HG03066 (cell line): Measurements from ENCODE around the gene ZNF507.

Source experiments
- ATAC-seq: cut with Tn5 transposase; IDR thresholded peaks from one replicate; pipeline ENCODE4 v1.9.1; 2021; ENCODE audit warnings: low read depth; ENCODE audit not compliant: unreplicated experiment

Gene ZNF507

GRCh38 chr19:32339423-32339822 is 6.0 kb upstream of the ZNF507 start:
- ATAC-seq = no peak

- ATAC-seq = no peak
These were observed 5.2 kb upstream of the ZNF507 start for GRCh38 chr19:32339988-32340874.

GRCh38 chr19:32342695-32343094 is 2.7 kb upstream of the ZNF507 start:
- ATAC-seq = no peak

- ATAC-seq = no peak
These were observed 1.7 kb upstream of the ZNF507 start for GRCh38 chr19:32343550-32344262.

- no peak for ATAC-seq
These were observed 1.5 kb downstream of the ZNF507 start for GRCh38 chr19:32346901-32347300.

GRCh38 chr19:32347573-32347972 is 2.2 kb downstream of the ZNF507 start:
- ATAC-seq = no peak

GRCh38 chr19:32349051-32349450 is 3.6 kb downstream of the ZNF507 start:
- ATAC-seq = no peak

GRCh38 chr19:32349724-32350470 is 4.5 kb downstream of the ZNF507 start:
- no peak for ATAC-seq

GRCh38 chr19:32350471-32350865 is 5.1 kb downstream of the ZNF507 start:
- ATAC-seq = no peak

- ATAC-seq = no peak
These were observed 5.6 kb downstream of the ZNF507 start for GRCh38 chr19:32350987-32351348.

- ATAC-seq = no peak
These were observed 6.8 kb downstream of the ZNF507 start for GRCh38 chr19:32352241-32352630.

- ATAC-seq = no peak
These were observed 8.9 kb downstream of the ZNF507 start for GRCh38 chr19:32354345-32354744.

- no peak for ATAC-seq
These were observed 9.9 kb downstream of the ZNF507 start for GRCh38 chr19:32355309-32355708.

GRCh38 chr19:32357720-32358119 is 12.3 kb downstream of the ZNF507 start:
- ATAC-seq = no peak

GRCh38 chr19:32358321-32358720 is 12.9 kb downstream of the ZNF507 start:
- no peak for ATAC-seq

GRCh38 chr19:32359581-32359980 is 14.2 kb downstream of the ZNF507 start:
- no peak for ATAC-seq

- no peak for ATAC-seq
These were observed 16.3 kb downstream of the ZNF507 start for GRCh38 chr19:32361574-32362317.

GRCh38 chr19:32362318-32362691 is 16.9 kb downstream of the ZNF507 start:
- no peak for ATAC-seq

- no peak for ATAC-seq
These were observed 17.8 kb downstream of the ZNF507 start for GRCh38 chr19:32363175-32363574.

- no peak for ATAC-seq
These were observed 18.2 kb downstream of the ZNF507 start for GRCh38 chr19:32363632-32364031.

GRCh38 chr19:32364040-32364439 is 18.6 kb downstream of the ZNF507 start:
- ATAC-seq = no peak
